Measurements from ENCODE around the gene CAND2.

CAND2 gene

GRCh38 chr3:12808587-12808986 is 12.1 kb downstream of the CAND2 start:
- no peak for DNase-seq

GRCh38 chr3:12809001-12809400 is 12.5 kb downstream of the CAND2 start:
- DNase-seq, result no peak

GRCh38 chr3:12809435-12809834 is 13.0 kb downstream of the CAND2 start:
- no peak for DNase-seq

GRCh38 chr3:12810013-12810780 is 13.7 kb downstream of the CAND2 start:
- DNase-seq, result peak; percentile 91

GRCh38 chr3:12810961-12811360 is 14.5 kb downstream of the CAND2 start:
- no peak for DNase-seq

GRCh38 chr3:12812812-12813211 is 16.3 kb downstream of the CAND2 start:
- DNase-seq, result no peak

GRCh38 chr3:12813967-12814366 is 17.5 kb downstream of the CAND2 start:
- DNase-seq, result no peak

- DNase-seq, result no peak
Observed at GRCh38 chr3:12815078-12815477, 18.6 kb downstream of the CAND2 start.

- no peak for DNase-seq
Observed at GRCh38 chr3:12815719-12816118, 19.2 kb downstream of the CAND2 start.

- no peak for DNase-seq
Observed at GRCh38 chr3:12816521-12817342, 20.3 kb downstream of the CAND2 start.

GRCh38 chr3:12817343-12817710 is 20.8 kb downstream of the CAND2 start:
- no peak for DNase-seq

- no peak for DNase-seq
Observed at GRCh38 chr3:12818273-12818672, 21.8 kb downstream of the CAND2 start.

GRCh38 chr3:12818773-12819172 is 22.3 kb downstream of the CAND2 start:
- no peak for DNase-seq

- DNase-seq, result no peak
Observed at GRCh38 chr3:12822725-12823373, 26.4 kb downstream of the CAND2 start.

GRCh38 chr3:12824299-12824698 is 27.8 kb downstream of the CAND2 start:
- no peak for DNase-seq

- no peak for DNase-seq
Observed at GRCh38 chr3:12825156-12825555, 28.7 kb downstream of the CAND2 start.

- no peak for DNase-seq
Observed at GRCh38 chr3:12828751-12829150, 32.3 kb downstream of the CAND2 start.

GRCh38 chr3:12829404-12829803 is 32.9 kb downstream of the CAND2 start:
- DNase-seq, result no peak

- DNase-seq, result no peak
Observed at GRCh38 chr3:12829886-12830784, 33.7 kb downstream of the CAND2 start.

GRCh38 chr3:12830785-12831156 is 34.3 kb downstream of the CAND2 start:
- DNase-seq, result no peak

GRCh38 chr3:12831301-12831866 is 34.9 kb downstream of the CAND2 start:
- DNase-seq, result no peak

All from NCI-H146 (cell line).